HEK293 (cell line): Measurements from ENCODE around the gene PHF13.

Experiments used
- CTCF ChIA-PET: fragments of 350-600 bp; formaldehyde crosslinking; extraction: SDS; loops from one replicate; lab custom pipeline; 2021; ENCODE audit warnings: antibody characterized with exemption; lab: Yijun Ruan, JAX
- POLR2A ChIA-PET: fragments of 300-600 bp; formaldehyde crosslinking; extraction: SDS; loops from one replicate; lab custom pipeline; 2020; ENCODE audit warnings: antibody characterized with exemption, inconsistent platforms; lab: Yijun Ruan, JAX
- H3K27ac ChIP-seq: fragments of 200-500 bp; sonication (Bioruptor generic); 2 replicates; pipeline ENCODE4 v1.5.1; 2014; ENCODE audit warnings: low read depth, low read length, control low read depth, inconsistent platforms; ENCODE audit errors: extremely low read depth
- H3K36me3 ChIP-seq, 2 experiments: fragments of 200-500 bp in 1 of 2; sonication (Bioruptor generic) in 1 of 2; 1 replicate in 1 of 2; 2 replicates in 1 of 2; pipeline ENCODE4 v1.5.1; 2014 to 2017; ENCODE audit warnings: inconsistent platforms in 2 of 2, low read length in 2 of 2; ENCODE audit not compliant: control insufficient read depth in 2 of 2, insufficient read depth in 1 of 2
- H3K4me1 ChIP-seq: fragments of 200-500 bp; sonication (Bioruptor generic); 2 replicates; pipeline ENCODE4 v1.5.1; 2014; ENCODE audit warnings: mild to moderate bottlenecking, low read length, inconsistent platforms; ENCODE audit not compliant: control insufficient read depth, insufficient read depth
- H3K4me3 ChIP-seq: 2 replicates; pipeline ENCODE4 v1.5.1; 2011; ENCODE audit warnings: low read depth, mild to moderate bottlenecking, control low read depth, low read length, moderate library complexity
- H3K9me3 ChIP-seq: fragments of 200-500 bp; sonication (Bioruptor generic); 2 replicates; pipeline ENCODE4 v1.5.1; 2014; ENCODE audit warnings: low read depth, low read length, inconsistent platforms; ENCODE audit not compliant: control insufficient read depth, insufficient read depth
- GLIS2 ChIP-seq: fragments of 450-650 bp; formaldehyde crosslinking; IDR thresholded peaks from 2 replicates; pipeline ENCODE4 v1.5.1; 2016; ENCODE audit warnings: missing biosample characterization, missing genetic modification characterization
- HIC1 ChIP-seq: fragments of 450-650 bp; formaldehyde crosslinking; IDR thresholded peaks from 2 replicates; pipeline ENCODE4 v1.5.1; 2016; ENCODE audit warnings: missing biosample characterization, missing genetic modification characterization
- KLF1 ChIP-seq: fragments of 450-650 bp; formaldehyde crosslinking; IDR thresholded peaks from 2 replicates; pipeline ENCODE4 v1.5.1; 2016; ENCODE audit warnings: missing biosample characterization, missing genetic modification characterization
- KLF9 ChIP-seq: fragments of 450-650 bp; formaldehyde crosslinking; IDR thresholded peaks from 2 replicates; pipeline ENCODE4 v1.5.1; 2016; ENCODE audit warnings: missing biosample characterization, missing genetic modification characterization, low read depth
- OVOL3 ChIP-seq: fragments of 450-650 bp; formaldehyde crosslinking; IDR thresholded peaks from 2 replicates; pipeline ENCODE4 v1.5.1; 2016; ENCODE audit warnings: missing biosample characterization, missing genetic modification characterization
- REPIN1 ChIP-seq: fragments of 450-650 bp; formaldehyde crosslinking; IDR thresholded peaks from 2 replicates; pipeline ENCODE4 v1.5.1; 2017; ENCODE audit warnings: missing biosample characterization, missing genetic modification characterization, low read depth
- YY1 ChIP-seq: fragments of 450-650 bp; formaldehyde crosslinking; IDR thresholded peaks from 2 replicates; pipeline ENCODE4 v1.5.1; 2018; ENCODE audit warnings: missing biosample characterization, missing genetic modification characterization
- ZBTB1 ChIP-seq: fragments of 450-650 bp; formaldehyde crosslinking; IDR thresholded peaks from 2 replicates; pipeline ENCODE4 v1.5.1; 2016; ENCODE audit warnings: missing biosample characterization, missing genetic modification characterization
- ZBTB10 ChIP-seq: fragments of 450-650 bp; formaldehyde crosslinking; IDR thresholded peaks from 2 replicates; pipeline ENCODE4 v1.5.1; 2016; ENCODE audit warnings: missing biosample characterization, missing genetic modification characterization
- ZBTB20 ChIP-seq: fragments of 450-650 bp; formaldehyde crosslinking; IDR thresholded peaks from 2 replicates; pipeline ENCODE4 v1.5.1; 2016; ENCODE audit warnings: missing biosample characterization, missing genetic modification characterization
- ZBTB6 ChIP-seq: fragments of 450-650 bp; formaldehyde crosslinking; IDR thresholded peaks from 2 replicates; pipeline ENCODE4 v1.5.1; 2017; ENCODE audit warnings: missing biosample characterization, missing genetic modification characterization
- ZNF184 ChIP-seq: fragments of 450-650 bp; IDR thresholded peaks from 2 replicates; pipeline ENCODE4 v1.5.1; 2018; ENCODE audit warnings: missing biosample characterization, mild to moderate bottlenecking, missing genetic modification characterization
- ZNF324 ChIP-seq: fragments of 450-650 bp; formaldehyde crosslinking; IDR thresholded peaks from 2 replicates; pipeline ENCODE4 v1.5.1; 2016; ENCODE audit warnings: missing biosample characterization, missing genetic modification characterization
- ZNF350 ChIP-seq: fragments of 450-650 bp; formaldehyde crosslinking; IDR thresholded peaks from 2 replicates; pipeline ENCODE4 v1.5.0; 2017; ENCODE audit warnings: missing biosample characterization, mild to moderate bottlenecking, missing genetic modification characterization
- ZNF398 ChIP-seq: fragments of 450-650 bp; formaldehyde crosslinking; IDR thresholded peaks from 2 replicates; pipeline ENCODE4 v1.5.1; 2017; ENCODE audit warnings: missing biosample characterization, missing genetic modification characterization
- ZNF510 ChIP-seq: fragments of 450-650 bp; formaldehyde crosslinking; IDR thresholded peaks from 2 replicates; pipeline ENCODE4 v1.5.1; 2018; ENCODE audit warnings: mild to moderate bottlenecking, missing genetic modification characterization, missing biosample characterization; ENCODE audit not compliant: insufficient replicate concordance
- ZNF600 ChIP-seq: fragments of 450-650 bp; formaldehyde crosslinking; IDR thresholded peaks from 2 replicates; pipeline ENCODE4 v1.5.1; 2016; ENCODE audit warnings: missing biosample characterization, missing genetic modification characterization
- ZNF654 ChIP-seq: fragments of 450-650 bp; formaldehyde crosslinking; IDR thresholded peaks from 2 replicates; pipeline ENCODE4 v1.5.1; 2016; ENCODE audit warnings: low read depth, missing biosample characterization, missing genetic modification characterization
- ZNF677 ChIP-seq: fragments of 450-650 bp; IDR thresholded peaks from 2 replicates; pipeline ENCODE4 v1.5.0; 2018; ENCODE audit warnings: missing biosample characterization, mild to moderate bottlenecking, missing genetic modification characterization, moderate library complexity
- ZNF692 ChIP-seq: fragments of 450-650 bp; formaldehyde crosslinking; IDR thresholded peaks from 2 replicates; pipeline ENCODE4 v1.5.1; 2016; ENCODE audit warnings: missing biosample characterization, missing genetic modification characterization
- ZNF701 ChIP-seq: fragments of 450-650 bp; formaldehyde crosslinking; IDR thresholded peaks from 2 replicates; pipeline ENCODE4 v1.5.1; 2016; ENCODE audit warnings: missing biosample characterization, missing genetic modification characterization
- TF ChIP-seq, protein P1 (sequence below): fragments of 450-650 bp; formaldehyde crosslinking; IDR thresholded peaks from 2 replicates; pipeline ENCODE4 v1.5.1; 2016; ENCODE audit warnings: missing biosample characterization, missing genetic modification characterization

Gene PHF13

GRCh38 chr1:6612641-6613360, 730 bp upstream of the PHF13 start (continued):
- peak; percentile 62; the same call in 1 of the 2 replicates for TF ChIP-seq HIC1 (tag by site-specific recombination)
- peak; percentile 47 for TF ChIP-seq ZBTB20 (tag by site-specific recombination)
- TF ChIP-seq KLF1 (tag by site-specific recombination), result peak; percentile 17; the same call in 1 of the 2 replicates
- TF ChIP-seq ZNF184 (tag by site-specific recombination), result no peak
- no peak for TF ChIP-seq ZNF510 (tag by site-specific recombination)

- ChIA-PET CTCF (interaction anchor here (0.6 kb wide), 1 partner anchor 120 kb away, joined by 3 read pairs; no protein-coding TSS in a partner anchor), POLR2A (interaction anchor here (1.1 to 1.2 kb wide), 4 partner anchors 10 to 34 kb away, joined by 5 to 10 read pairs (median 6); partner anchors contain the start of genes THAP3 and ZBTB48)
- Histone ChIP-seq H3K36me3 (peaks cover 18 to 30% of the 10 kb centered on the region in 2 experiments; a peak in 2 of 3 replicates), H3K27ac (peak overlapping the region; percentile 91), H3K9me3 (no peaks in the 10 kb centered on the region), H3K4me1 (peaks cover 2% of the 10 kb centered on the region; the same call in 1 of the 2 replicates), H3K4me3 (peak overlapping the region; percentile 88)
- TF ChIP-seq KLF9 (tag by site-specific recombination) (peak; percentile 10; the same call in 1 of the 2 replicates), ZNF324 (tag by site-specific recombination) (no peak), ZBTB1 (tag by site-specific recombination) (no peak), OVOL3 (tag by site-specific recombination) (no peak), ZNF692 (tag by site-specific recombination) (no peak), GLIS2 (peak; percentile 43; the same call in 1 of the 2 replicates), ZNF677 (tag by site-specific recombination) (no peak), ZNF600 (tag by site-specific recombination) (0 out of 2 replicates have a peak, but pooled peaks have one; percentile 3), ZBTB6 (no peak), YY1 (tag by site-specific recombination) (no peak), ZNF701 (no peak), ZNF350 (no peak), REPIN1 (tag by site-specific recombination) (no peak), ZNF654 (tag by site-specific recombination) (no peak), ZNF398 (tag by site-specific recombination) (no peak; the same call in 1 of the 2 replicates), ZBTB10 (no peak)
- TF ChIP-seq, protein P1, sequence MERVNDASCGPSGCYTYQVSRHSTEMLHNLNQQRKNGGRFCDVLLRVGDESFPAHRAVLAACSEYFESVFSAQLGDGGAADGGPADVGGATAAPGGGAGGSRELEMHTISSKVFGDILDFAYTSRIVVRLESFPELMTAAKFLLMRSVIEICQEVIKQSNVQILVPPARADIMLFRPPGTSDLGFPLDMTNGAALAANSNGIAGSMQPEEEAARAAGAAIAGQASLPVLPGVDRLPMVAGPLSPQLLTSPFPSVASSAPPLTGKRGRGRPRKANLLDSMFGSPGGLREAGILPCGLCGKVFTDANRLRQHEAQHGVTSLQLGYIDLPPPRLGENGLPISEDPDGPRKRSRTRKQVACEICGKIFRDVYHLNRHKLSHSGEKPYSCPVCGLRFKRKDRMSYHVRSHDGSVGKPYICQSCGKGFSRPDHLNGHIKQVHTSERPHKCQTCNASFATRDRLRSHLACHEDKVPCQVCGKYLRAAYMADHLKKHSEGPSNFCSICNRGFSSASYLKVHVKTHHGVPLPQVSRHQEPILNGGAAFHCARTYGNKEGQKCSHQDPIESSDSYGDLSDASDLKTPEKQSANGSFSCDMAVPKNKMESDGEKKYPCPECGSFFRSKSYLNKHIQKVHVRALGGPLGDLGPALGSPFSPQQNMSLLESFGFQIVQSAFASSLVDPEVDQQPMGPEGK (tag by site-specific recombination), result peak; percentile 17; the same call in 1 of the 2 replicates
These were observed 743 bp downstream of the PHF13 start for GRCh38 chr1:6614019-6614928.
